Measurements from ENCODE around the gene CLCN7. TPM values are rescaled to one million over a fixed set of nuclear protein-coding genes. Genes with fewer than 3 reads are reported as not detected.

The CLCN7 gene
- total RNA-seq, 1 experiment from 2014 or later, result 48.2 TPM

DNA sequence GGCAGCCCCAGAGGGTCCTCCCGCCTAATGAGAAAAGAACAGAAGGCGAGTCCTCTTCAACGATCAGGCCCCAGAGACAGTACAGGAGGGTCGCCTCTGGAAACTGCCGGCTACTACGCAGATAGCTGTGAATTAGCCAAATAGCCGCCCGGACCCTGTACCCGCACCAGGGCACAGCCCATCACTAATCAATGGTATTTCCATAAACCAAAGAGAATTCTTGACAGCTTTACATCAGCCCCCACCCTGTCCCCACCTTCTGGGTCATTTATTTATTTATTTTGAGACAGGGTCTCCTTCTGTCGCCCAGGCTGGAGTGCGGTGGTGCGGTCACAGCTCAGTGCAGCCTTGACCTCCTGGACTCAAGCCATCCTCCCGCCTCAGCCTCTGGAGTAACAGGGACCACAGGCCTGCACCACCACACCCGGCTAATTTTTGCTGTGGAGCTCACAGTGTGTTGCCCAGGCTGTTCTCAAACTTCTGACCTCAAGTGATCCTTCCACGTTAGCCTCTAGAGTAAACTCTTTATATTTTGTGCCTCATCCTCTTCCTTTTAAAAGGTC, 805 bp upstream of the CLCN7 start:
- Histone ChIP-seq H3K4me1 (ENCODE audit: insufficient read depth, low read length) (peaks cover 5% of the 10 kb centered on the region; the same call in 1 of the 2 replicates), H3K36me3 (ENCODE audit: low read depth, low read length) (no peaks in the 10 kb centered on the region), H3K9me3 (ENCODE audit: low read length) (no peaks in the 10 kb centered on the region), H4K20me1 (ENCODE audit: low read length) (no peaks in the 10 kb centered on the region), H3K9me2 (replicated peaks; ENCODE audit: low read length) (no peaks in the 10 kb centered on the region), H2AFZ (ENCODE audit: low read length) (peak overlapping the region; percentile 87), H3K9ac (ENCODE audit: low read length) (peak overlapping the region; percentile 79; the same call in 1 of the 2 replicates), H3K4me3 (ENCODE audit: low read length) (peak overlapping the region; percentile 79), H3K79me2 (ENCODE audit: low read length) (peaks cover 25% of the 10 kb centered on the region), H3F3A (ENCODE audit: low read length, unreplicated experiment) (no peaks in the 10 kb centered on the region), H3K4me2 (ENCODE audit: low read length) (peak overlapping the region; percentile 82), H3K27ac (ENCODE audit: low read length) (no peak overlapping the region), H3K27me3 (ENCODE audit: low read length) (no peaks in the 10 kb centered on the region)
- ATAC-seq, result no peak
- ChIA-PET CTCF (no interaction called here), POLR2A (ENCODE audit: unreplicated experiment) (no interaction called here)
- TF ChIP-seq CTCF (conservative IDR thresholded peaks at IDR 0.05; ENCODE audit: low read depth, low read length) (no peak), EZH2phosphoT487 (IDR thresholded peaks at IDR 0.05; ENCODE audit: borderline replicate concordance, low read length) (no peak), EZH2 (IDR thresholded peaks at IDR 0.05; ENCODE audit: low read length, unreplicated experiment) (no peak)
- intact Hi-C loops (cut with micrococcal nuclease), result no loop called here
- BruUV-seq (replicated peaks), result TSS peak; percentile 84
- no peak for DNase-seq

DNA sequence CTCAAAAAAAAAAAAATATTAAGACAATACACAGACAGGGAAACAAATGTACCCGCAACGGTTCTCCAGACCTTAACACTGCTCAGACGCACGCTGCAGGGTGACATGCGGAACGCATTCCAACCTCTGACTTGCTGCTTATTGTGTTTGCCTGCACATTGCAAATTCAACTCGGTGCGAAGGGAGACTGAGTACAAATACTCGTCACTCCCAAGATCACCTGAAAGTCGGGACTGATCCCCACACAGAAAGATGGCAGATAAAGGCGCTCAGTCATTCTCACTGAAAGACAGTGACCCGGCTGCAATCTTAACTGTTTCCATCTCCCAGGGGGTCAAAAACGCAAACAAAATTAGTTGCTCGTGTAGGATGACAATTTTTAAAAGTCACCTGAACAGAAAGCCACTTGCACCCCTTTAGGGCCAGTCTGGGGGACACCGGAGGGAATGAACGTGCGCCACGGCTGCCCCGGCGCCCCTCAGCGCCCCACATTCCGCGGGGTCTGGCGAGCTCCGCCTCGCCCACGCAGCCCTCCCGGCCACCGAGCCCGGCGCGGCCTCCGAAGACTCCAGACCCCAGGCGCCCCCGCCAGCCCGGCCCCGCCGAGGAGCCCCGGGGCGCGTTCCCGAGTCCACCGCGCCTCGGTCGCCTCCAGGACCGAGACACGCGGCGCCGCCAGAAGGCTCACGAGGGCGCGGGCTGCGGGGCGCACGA, 589 bp downstream of the CLCN7 start:
- Histone ChIP-seq H3K9me3 (ENCODE audit: low read length) (no peaks in the 10 kb centered on the region), H3K4me3 (ENCODE audit: low read length) (peak overlapping the region; percentile 79), H3K9me2 (replicated peaks; ENCODE audit: low read length) (no peaks in the 10 kb centered on the region), H3K4me2 (ENCODE audit: low read length) (peak overlapping the region; percentile 82), H2AFZ (ENCODE audit: low read length) (peak overlapping the region; percentile 87; the same call in 1 of the 2 replicates), H3K79me2 (ENCODE audit: low read length) (peaks cover 32% of the 10 kb centered on the region), H4K20me1 (ENCODE audit: low read length) (no peaks in the 10 kb centered on the region), H3K4me1 (ENCODE audit: insufficient read depth, low read length) (peaks cover 5% of the 10 kb centered on the region; the same call in 1 of the 2 replicates), H3K27ac (ENCODE audit: low read length) (no peak overlapping the region; the same call in 1 of the 2 replicates), H3K9ac (ENCODE audit: low read length) (peak overlapping the region; percentile 79), H3K27me3 (ENCODE audit: low read length) (no peaks in the 10 kb centered on the region), H3K36me3 (ENCODE audit: low read depth, low read length) (no peaks in the 10 kb centered on the region), H3F3A (ENCODE audit: low read length, unreplicated experiment) (no peaks in the 10 kb centered on the region)
- CTCF ChIA-PET, result no interaction called here
- DNase-seq (peak; percentile 3), ATAC-seq (peak; percentile 56)
- TF ChIP-seq EZH2 (IDR thresholded peaks at IDR 0.05; ENCODE audit: low read length, unreplicated experiment) (no peak), CTCF (conservative IDR thresholded peaks at IDR 0.05; ENCODE audit: low read depth, low read length) (no peak)
- BruUV-seq (replicated peaks), result TSS peak; percentile 76
- POLR2A ChIA-PET (ENCODE audit: unreplicated experiment), result no interaction called here
- intact Hi-C loops (cut with micrococcal nuclease), result no loop called here

DNA sequence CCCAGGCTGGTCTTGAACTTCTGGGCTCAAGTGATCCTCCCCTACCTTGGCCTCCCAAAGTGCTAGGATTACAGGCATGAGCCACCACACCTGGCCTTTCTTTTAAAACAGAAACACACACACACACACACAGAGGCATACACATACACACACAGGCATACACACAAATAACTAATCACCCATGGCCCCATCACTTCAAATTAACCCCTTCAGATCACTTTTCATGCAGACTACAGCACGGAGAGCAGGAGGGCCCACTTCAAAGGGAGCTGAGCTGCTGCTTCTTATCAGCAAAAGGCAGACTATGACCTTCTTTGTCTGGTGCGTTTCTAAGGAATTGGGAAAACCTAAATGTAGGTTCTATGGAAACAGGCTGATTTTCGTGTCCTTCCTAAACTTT, 1.9 kb downstream of the CLCN7 start:
- H3F3A ChIP-seq (ENCODE audit: low read length, unreplicated experiment), result no peaks in the 10 kb centered on the region
- CTCF ChIA-PET, result no interaction called here
- H3K79me2 ChIP-seq (ENCODE audit: low read length), result peaks cover 36% of the 10 kb centered on the region
- TF ChIP-seq EZH2phosphoT487 (IDR thresholded peaks at IDR 0.05; ENCODE audit: borderline replicate concordance, low read length) (no peak), EZH2 (IDR thresholded peaks at IDR 0.05; ENCODE audit: low read length, unreplicated experiment) (no peak), CTCF (conservative IDR thresholded peaks at IDR 0.05; ENCODE audit: low read depth, low read length) (no peak)
- no peaks in the 10 kb centered on the region for H3K9me2 ChIP-seq (replicated peaks; ENCODE audit: low read length)
- intact Hi-C loops (cut with micrococcal nuclease), result no loop called here
- ATAC-seq, result no peak
- no peak overlapping the region for H3K27ac ChIP-seq (ENCODE audit: low read length)
- H3K4me3 ChIP-seq (ENCODE audit: low read length), result no peak overlapping the region
- H3K9me3 ChIP-seq (ENCODE audit: low read length), result no peaks in the 10 kb centered on the region
- POLR2A ChIA-PET (ENCODE audit: unreplicated experiment), result no interaction called here
- no peak for DNase-seq
- H3K9ac ChIP-seq (ENCODE audit: low read length), result no peak overlapping the region
- H3K27me3 ChIP-seq (ENCODE audit: low read length), result no peaks in the 10 kb centered on the region
- H3K4me1 ChIP-seq (ENCODE audit: insufficient read depth, low read length), result peaks cover 5% of the 10 kb centered on the region; the same call in 1 of the 2 replicates
- no peak overlapping the region for H3K4me2 ChIP-seq (ENCODE audit: low read length)
- H3K36me3 ChIP-seq (ENCODE audit: low read depth, low read length), result no peaks in the 10 kb centered on the region
- no peaks in the 10 kb centered on the region for H4K20me1 ChIP-seq (ENCODE audit: low read length)
- TSS peak; percentile 16 for BruUV-seq (replicated peaks)
- H2AFZ ChIP-seq (ENCODE audit: low read length), result no peak overlapping the region

Measured in PC-3 (cell line).